Left ventricle myocardium superior (tissue), 1 donor: Measurements from ENCODE around the gene TOMM5. TPM values are rescaled to one million over a fixed set of nuclear protein-coding genes. Genes with fewer than 3 reads are reported as not detected.
A peak's percentile ranks its signal among the peaks of the same experiment; 100 is the strongest.

Experiments
- ATAC-seq: fragments of 200-7000 bp; cut with Tn5 transposase; one replicate; pipeline ENCODE4 v1.9.1; 2020; ENCODE audit warnings: mild to moderate bottlenecking, moderate library complexity
- DNase-seq: peaks from one replicate; pipeline ENCODE4 v3.0.0-alpha.2; 2020
- intact Hi-C: fragments of 100-400 bp; cut with micrococcal nuclease; formaldehyde crosslinking; loops from one replicate; pipeline ENCODE4 v1.11.0; 2022
- total RNA-seq: library from RNA; stranded (reverse); fragmentation: NEBNext Ultra II Directional; extraction: Animal tissue kit (Norgen Biotek cat#: 25700); gene quantifications from one replicate; pipeline ENCODE4 v1.2.1, GENCODE V29; 2021
- donor health status: DM: no; HTN: yes; CAD: no; lungs with severe emphysema.

Gene TOMM5
- total RNA-seq, 1 donor from 2014 or later: 60.7 TPM

DNA sequence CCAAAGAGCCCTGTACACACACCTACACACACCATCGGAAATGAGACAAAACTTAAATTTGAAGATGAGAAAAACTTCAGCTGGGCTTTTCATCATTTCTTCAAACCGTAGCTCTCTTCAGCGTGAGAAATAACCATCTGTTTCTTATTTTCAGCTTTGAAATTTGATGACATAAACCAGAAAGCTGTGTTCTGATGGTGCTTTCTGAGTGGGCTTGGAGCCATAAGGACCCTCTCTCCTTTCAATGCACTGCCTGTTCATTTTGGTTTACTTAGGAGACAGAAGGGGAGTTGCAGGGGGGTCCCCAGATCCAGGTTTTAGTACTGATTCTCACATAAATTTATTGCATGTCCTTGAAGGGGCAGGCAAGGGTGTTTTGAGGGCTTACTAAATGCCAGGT, 25.7 kb downstream of the TOMM5 start:
- DNase-seq: no peak
- no peak for ATAC-seq
- intact Hi-C loops: no loop called here

GRCh38 chr9:37565661-37566618, 26.5 kb downstream of the TOMM5 start:
- DNase-seq (no peak), ATAC-seq (no peak)
- intact Hi-C loops: no loop called here

DNA sequence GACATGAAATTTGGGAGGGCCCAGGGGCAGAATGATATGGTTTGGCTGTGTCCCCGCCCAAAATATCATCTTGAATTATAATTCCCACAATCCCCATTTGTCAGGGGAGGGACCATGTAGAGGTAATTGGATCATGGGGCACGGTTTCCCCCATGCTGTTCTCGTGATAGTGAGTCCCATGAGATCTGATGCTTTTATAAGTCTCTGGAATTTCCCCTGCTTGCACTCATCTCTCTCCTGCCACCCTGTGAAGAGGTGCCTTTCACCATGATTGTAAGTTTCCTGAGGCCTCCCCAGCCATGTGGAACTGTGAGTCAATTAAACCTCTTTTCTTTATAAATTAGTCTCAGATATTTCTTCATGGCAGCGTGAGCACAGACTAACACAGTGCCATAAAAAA, 27.5 kb downstream of the TOMM5 start:
- no peak for ATAC-seq
- DNase-seq: no peak
- intact Hi-C loops: no loop called here

GRCh38 chr9:37563806-37564513, 28.4 kb downstream of the TOMM5 start:
- DNase-seq (no peak), ATAC-seq (no peak)
- intact Hi-C loops: no loop called here

DNA sequence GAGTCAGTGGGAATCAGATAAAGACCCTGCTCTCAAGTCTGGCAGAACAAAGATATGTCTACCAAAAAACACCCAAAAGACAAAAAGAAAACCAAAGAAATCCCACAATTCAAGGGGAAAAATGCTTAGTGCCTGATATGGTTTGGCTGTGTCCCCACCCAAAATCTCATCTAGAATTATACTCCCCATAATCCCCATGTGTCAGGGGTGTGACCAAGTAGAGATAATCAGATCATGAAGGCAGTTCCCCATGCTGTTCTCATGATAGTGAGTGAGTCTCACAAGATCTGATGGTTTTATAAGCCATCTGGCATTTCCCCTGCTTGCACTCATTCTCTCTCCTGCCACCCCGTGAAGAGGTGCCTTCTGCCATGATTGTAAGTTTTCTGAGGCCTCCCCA, 29.6 kb downstream of the TOMM5 start:
- intact Hi-C loops: no loop called here
- ATAC-seq: no peak
- no peak for DNase-seq

GRCh38 chr9:37561682-37562081, 30.7 kb downstream of the TOMM5 start:
- no peak for DNase-seq
- intact Hi-C loops: no loop called here
- ATAC-seq: no peak

- intact Hi-C loops: no loop called here
- ATAC-seq (no peak), DNase-seq (no peak)
These were observed 32.4 kb downstream of the TOMM5 start for GRCh38 chr9:37559855-37560592.

- intact Hi-C loops: no loop called here
- ATAC-seq (no peak), DNase-seq (no peak)
These were observed 33.3 kb downstream of the TOMM5 start for GRCh38 chr9:37559125-37559524.

- ATAC-seq (no peak), DNase-seq (no peak)
- intact Hi-C loops: no loop called here
These were observed 36.6 kb downstream of the TOMM5 start for GRCh38 chr9:37555786-37556185.

GRCh38 chr9:37554318-37554717, 38.1 kb downstream of the TOMM5 start:
- DNase-seq (no peak), ATAC-seq (no peak)
- intact Hi-C loops: no loop called here

- no peak for DNase-seq
- intact Hi-C loops: no loop called here
- no peak for ATAC-seq
These were observed 40.5 kb downstream of the TOMM5 start for GRCh38 chr9:37551888-37552287.

DNA sequence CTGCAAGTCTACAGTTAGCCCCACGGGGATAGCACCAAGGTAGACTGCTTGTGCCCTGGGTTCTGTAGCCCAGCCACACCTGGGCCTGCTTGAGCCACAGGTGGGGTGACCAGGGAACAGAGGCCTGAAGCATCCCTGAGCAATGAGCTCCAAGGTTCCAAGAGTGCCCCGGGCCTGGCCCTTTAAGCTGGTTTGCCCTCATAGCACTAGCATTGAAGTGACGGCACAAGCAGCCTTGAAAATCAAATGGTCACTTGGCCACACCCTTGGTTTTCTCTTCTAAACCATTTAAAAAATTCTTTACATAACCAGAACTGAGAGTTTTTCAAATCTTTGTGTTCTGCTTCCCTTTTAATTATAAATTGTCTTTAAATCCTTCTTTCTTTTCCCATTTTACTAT, 40.9 kb downstream of the TOMM5 start:
- intact Hi-C loops: no loop called here
- no peak for DNase-seq
- ATAC-seq: no peak

- ATAC-seq: no peak
- DNase-seq: no peak
- intact Hi-C loops: no loop called here
These were observed 41.6 kb downstream of the TOMM5 start for GRCh38 chr9:37550781-37551180.

DNA sequence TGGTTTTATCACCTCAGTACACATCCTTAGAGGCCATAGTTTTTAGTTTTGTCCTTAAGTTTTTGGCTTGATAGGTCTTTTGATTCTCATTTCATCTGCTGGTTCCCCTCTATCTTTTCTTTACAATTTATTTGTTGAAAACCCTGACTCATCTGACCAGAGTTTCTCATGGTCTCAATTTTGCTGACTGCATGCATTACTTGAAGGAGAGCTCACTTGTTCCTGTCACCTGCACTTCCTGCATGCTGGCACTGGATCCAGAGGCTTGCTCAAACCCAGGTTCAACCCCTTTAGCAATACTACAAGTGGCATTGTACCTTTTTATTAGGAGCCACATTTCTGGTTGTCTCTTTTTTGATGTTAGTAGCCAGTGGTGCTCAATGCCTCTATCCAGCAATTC, 42.9 kb downstream of the TOMM5 start:
- intact Hi-C loops: no loop called here
- ATAC-seq (no peak), DNase-seq (no peak)

DNA sequence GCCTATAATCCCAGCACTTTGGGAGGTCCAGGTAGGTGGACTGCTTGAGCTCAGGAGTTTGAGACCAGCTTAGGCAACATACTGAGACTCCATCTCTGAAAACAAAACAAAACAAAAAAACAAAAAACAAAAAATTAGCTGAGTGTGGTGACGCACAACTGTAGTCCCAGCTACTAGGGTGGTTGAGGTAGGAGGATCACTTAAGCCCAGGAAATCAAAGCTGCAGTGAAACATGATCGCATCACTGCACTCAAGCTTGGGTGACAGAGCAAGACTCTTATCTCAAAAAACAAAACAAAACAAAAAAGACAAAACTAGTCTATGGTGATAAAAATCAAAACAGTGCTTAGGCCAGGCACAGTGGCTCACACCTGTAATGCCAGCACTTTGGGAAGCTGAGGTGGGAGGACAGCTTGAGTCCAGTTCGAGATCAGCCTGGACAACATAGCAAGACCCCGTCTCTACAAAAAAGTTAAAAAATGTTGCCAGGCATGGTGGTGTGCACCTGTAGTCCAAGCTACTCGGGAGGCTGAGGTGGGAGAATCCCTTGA, 45.0 kb downstream of the TOMM5 start:
- intact Hi-C loops: no loop called here
- DNase-seq (no peak), ATAC-seq (no peak)

DNA sequence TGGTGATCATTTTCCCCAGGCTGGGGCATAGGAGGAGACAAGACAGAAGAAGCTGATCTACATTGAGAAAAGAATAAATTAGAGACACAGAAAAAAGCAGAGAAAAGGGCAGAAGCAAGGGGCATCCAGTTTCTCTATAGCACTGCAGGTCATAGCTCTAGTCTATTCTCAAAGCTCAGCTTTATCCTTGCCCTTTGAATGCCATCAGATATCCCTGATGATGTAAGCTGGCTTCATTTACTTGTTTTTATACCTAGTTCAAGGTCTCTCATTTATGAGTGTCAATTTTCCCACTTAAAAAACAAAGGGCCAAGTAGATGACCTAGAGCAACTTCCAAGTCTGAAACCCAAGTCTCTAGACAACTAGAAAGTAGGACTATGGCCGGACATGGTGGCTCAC, 48.9 kb downstream of the TOMM5 start:
- DNase-seq: no peak
- intact Hi-C loops: no loop called here
- ATAC-seq: no peak

- intact Hi-C loops: no loop called here
- no peak for ATAC-seq
These were observed 49.5 kb downstream of the TOMM5 start for GRCh38 chr9:37542895-37543294.

DNA sequence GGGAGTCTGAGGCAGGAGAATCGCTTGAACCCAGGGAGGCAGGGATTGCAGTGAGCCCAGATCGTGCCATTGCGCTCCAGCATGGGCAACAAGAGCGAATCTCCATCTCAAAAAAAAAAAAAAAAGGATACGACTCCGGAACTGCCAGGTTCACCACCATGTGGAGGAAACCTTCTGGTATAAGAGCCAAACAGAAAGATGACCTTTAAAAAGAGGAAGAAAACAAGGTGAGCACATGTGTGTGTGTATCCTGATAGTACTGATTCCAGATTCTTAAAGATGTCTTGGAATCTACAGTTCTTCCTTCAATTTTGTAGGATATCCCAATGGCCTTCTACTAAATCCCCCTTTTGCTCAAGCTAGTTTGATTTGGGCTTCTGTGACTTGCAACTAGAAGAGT, 49.9 kb downstream of the TOMM5 start:
- DNase-seq (no peak), ATAC-seq (no peak)

More at GRCh38 chr9:37542895-37543294, 49.5 kb downstream of the TOMM5 start:
- no peak for DNase-seq

GRCh38 chr9:37541465-37541864, 50.9 kb downstream of the TOMM5 start:
- DNase-seq (no peak), ATAC-seq (no peak)
- intact Hi-C loops: no loop called here

More for the DNA sequence above, 49.9 kb downstream of the TOMM5 start:
- intact Hi-C loops: no loop called here

DNA sequence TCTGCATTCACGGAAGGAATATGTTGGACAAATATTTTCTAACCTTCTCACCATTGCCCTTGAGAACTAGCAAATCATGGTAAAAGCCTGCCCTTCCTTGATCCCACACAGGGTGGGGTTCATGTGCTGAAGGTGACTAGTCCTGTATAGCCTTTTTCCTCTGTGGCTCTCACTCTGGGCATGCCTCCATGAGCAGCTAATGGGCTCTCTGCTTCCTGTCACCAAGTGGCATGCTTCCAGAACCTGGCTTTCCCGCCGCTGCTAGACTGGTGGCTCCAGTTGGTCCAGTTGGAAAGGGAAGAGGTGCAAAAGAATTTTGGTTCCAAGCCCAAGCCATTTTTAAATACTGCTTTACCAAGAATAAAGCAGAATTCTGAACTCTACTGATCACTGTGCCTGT, 51.8 kb downstream of the TOMM5 start:
- peak; percentile 72 for DNase-seq
- peak; percentile 94 for ATAC-seq
- intact Hi-C loops: no loop called here
